Fibroblast of lung (primary cell): ENCODE measurements around the gene XPO6.

Experiments used
- CTCF ChIP-seq, 2 donors: IDR thresholded peaks in 1 of 2; conservative IDR thresholded peaks in 1 of 2; 1 replicate in 1 of 2; 2 replicates in 1 of 2; pipeline ENCODE4 v1.5.1; 2011 to 2012; ENCODE audit warnings: low read length in 2 of 2, control low read depth in 1 of 2, inconsistent platforms in 1 of 2, low read depth in 1 of 2, mild to moderate bottlenecking in 1 of 2
- EZH2 ChIP-seq: IDR thresholded peaks from 2 replicates; pipeline ENCODE4 v1.5.1; 2012; ENCODE audit warnings: low read length, control low read depth, mild to moderate bottlenecking; ENCODE audit errors: missing control alignments

GRCh38 chr16:28131743-28132393 is 79.9 kb downstream of the XPO6 start:
- TF ChIP-seq EZH2 (no peak), CTCF (conservative IDR thresholded peaks at IDR 0.05 in 1 of 2, IDR thresholded peaks at IDR 0.05 in 1 of 2; ENCODE audit: low read depth in 1 of 2, low read length in 2 of 2) (no peak)
